SK-N-DZ (cell line): Measurements from ENCODE around the gene SNN.

Source experiments
- DNase-seq: peaks from one replicate; pipeline ENCODE4 v3.0.0-alpha.2; 2015; ENCODE audit warnings: low spot score

Gene SNN

DNA sequence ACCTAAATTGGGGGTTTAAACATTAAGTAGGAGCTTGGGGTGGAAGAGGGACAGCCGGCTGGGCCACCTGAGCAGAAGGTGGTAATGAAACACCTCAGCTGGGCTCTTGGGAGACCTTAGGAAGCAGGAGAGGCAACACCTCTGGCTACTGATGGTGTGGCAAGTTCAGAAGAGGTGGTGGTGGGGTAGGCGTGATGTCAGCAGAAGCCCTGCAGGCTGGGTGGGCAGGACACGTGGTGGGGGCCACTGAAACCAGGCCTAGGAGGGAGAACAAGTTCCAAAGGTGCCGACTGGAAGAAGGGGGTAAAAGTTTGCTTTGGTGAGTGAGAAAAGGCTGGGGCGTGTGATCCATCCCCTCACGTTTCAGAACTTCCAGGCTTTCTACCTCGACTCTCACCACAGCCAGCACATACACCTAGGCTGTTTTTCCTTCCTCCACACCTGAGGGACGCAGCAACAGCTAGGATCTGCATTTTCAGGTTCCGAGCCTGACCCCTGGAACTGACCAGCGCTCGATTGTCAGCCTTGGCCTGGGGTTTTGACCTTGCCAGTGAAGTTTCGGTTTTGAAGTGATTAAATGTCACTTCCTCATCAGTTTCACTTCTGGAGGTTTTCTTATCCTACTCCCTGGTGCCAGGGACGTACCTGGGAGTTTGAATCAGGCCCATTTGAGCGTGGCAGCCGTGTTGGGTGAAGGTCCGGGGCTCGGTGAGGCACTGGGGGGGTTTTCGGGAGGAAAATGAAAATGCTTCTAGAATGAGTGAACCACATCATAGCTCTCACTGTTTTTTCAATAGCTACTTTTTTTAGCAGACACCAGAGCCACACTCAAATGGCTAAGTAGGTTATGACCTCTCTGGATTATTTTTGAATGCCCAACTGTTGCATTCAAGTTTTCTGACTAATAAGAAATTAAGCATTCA is 10.0 kb downstream of the SNN start:
- no peak for DNase-seq

DNA sequence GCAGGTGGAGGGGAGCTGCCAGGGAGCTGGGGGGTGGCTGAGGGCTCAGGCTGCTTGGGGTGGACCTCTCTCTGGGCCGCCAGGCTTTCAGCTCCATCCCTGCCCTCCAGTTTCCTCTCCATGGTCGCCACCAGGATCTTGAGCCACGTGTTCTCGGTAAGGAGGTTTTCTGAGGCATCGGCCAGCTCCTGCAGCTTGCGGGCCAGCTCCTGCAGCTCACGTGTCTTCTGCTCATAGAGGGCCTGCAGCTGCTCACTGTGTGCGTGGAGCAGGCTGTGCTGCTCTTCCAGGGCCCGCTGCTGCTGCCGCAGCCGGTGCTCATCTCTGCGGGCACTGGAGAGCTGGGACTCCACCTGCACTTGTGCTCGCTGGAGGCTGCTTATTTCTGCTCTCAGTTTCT is 11.0 kb downstream of the SNN start:
- DNase-seq: no peak

DNA sequence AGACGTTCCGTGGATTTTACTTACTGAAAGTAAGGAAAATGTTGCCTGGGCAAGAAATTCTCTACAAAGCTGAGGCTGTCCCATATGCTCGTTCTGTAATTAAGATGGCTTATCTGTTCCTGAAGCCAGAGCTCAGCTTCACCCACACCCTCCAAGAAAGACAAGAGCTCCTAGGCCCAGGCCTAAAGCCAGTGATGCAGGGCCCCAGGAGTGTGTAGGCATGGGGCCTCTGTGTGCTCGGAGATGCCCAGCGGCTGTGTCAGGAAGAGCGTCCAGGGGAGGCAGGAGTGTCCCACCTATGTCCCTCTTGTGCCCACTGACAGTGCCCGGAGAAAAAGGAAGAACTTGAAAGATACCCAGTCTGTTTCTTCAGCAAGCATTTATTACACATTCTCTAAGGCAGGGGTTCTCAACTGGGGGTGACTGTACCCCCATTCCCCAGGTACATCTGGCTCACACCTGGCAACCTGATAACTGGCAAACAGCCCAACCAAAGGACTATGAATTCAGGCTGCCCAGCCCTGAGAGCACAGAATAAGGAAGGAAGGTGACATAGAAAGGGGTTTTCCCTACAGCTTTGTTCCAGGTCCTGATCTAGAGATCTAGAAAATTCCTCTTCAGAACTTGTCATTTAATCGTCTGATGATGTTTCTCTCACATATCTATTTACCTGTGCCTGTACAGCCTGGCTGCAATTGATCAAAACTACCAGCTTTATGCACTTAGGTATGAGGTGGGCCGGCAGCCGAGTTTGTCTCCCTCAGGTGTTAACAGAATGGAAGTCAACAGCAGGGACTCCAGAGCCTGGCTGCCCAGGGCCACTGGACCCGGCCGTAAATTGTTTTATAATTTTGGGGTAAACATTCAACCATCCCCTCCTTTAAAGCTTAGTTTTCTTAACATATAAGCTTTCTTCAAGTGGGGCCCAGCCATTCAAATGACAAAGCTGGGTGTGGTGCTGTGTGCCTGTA is 12.0 kb downstream of the SNN start:
- DNase-seq: no peak

GRCh38 chr16:11681556-11681955 is 13.3 kb downstream of the SNN start:
- no peak for DNase-seq

DNA sequence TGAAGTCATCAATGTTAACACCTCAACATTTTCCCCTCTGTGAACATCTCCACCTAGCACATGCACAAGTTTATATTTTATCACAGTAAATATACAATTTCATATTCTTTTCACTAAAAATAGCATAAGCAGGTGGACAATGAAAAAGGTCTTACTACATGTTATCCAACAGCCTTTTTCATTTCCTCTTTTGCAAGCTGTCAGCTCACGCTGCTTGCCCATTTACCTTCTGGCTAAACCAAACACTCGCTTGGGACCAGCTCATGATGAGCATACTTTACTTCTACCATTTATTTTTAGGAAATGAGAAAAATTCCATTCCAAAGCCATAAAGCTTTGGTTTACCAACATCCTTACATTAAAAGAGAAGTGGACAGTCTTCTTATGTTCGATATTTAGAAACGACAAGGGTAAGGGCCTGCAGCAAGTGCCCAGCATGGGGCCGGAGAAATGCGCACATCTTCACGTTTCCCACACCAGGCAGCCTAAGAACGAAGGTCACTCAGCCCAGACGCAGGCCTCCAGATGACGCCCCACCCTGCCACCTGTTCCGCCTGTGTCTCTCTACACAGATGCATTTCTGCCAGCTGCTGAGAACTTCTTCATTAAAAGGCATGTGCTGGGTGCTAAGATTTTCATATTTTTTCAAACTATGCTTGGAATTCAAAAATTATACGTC is 13.9 kb downstream of the SNN start:
- DNase-seq: no peak

GRCh38 chr16:11682655-11683096 is 14.4 kb downstream of the SNN start:
- no peak for DNase-seq

DNA sequence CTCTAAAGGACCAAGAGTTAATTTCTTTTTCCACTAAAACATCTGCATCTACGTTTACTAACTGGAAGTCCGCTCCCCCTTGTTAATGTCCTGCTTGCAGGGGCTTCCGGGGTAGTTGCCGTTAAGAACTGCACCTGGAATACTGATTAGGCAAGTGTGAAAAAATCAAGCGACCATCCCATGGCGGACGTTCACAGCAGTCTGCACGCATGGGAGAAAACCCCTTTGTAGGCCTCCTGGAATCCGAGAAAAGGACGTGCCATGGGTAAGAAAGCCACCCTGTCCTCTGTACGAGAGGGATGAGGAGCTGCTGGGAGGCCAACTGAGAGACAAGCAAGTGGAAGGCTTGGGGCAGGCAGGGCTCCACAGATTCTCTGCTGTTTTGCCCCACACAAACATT is 14.9 kb downstream of the SNN start:
- no peak for DNase-seq

- DNase-seq: no peak
Measured at GRCh38 chr16:11684231-11685025, 16.2 kb downstream of the SNN start.

DNA sequence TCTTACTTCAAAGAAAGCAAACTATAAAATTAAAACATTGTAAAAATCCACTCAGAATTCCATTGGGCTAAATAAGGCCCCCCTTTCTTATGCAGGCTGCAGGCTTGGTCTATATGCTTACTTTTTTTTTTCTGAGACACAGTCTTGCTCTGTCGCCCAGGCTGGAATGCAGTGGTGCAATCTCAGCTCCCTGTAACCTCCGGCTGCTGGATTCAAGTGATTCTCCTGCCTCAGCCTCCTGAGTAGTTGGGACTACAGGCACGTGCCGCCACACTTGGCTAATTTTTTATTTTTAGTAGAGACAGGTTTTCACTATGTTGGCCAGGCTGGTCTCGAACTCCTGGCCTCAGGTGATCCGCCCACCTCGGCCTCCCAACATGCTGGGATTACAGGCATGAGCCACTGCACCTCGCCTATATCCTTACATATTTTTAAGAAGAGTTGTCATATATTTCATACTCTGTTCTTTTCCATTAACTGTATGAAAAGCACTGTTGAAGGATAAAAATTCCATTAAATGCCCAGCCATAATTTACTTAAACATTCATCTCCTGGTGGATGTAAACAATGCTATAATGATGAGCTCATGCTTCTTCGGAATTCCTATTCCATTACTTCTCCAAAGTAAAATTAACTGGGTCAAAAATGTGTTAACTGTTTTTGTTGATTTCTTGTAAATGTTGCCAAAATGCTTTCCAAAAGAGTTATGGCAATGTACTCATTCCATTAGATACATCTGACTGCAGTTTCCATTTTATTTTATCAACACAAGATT is 17.8 kb downstream of the SNN start:
- DNase-seq: no peak

- DNase-seq: no peak
Measured at GRCh38 chr16:11686713-11687380, 18.6 kb downstream of the SNN start.

GRCh38 chr16:11687601-11688519 is 19.6 kb downstream of the SNN start:
- no peak for DNase-seq

GRCh38 chr16:11688520-11688886 is 20.2 kb downstream of the SNN start:
- no peak for DNase-seq

GRCh38 chr16:11689031-11689840 is 21.0 kb downstream of the SNN start:
- no peak for DNase-seq

DNA sequence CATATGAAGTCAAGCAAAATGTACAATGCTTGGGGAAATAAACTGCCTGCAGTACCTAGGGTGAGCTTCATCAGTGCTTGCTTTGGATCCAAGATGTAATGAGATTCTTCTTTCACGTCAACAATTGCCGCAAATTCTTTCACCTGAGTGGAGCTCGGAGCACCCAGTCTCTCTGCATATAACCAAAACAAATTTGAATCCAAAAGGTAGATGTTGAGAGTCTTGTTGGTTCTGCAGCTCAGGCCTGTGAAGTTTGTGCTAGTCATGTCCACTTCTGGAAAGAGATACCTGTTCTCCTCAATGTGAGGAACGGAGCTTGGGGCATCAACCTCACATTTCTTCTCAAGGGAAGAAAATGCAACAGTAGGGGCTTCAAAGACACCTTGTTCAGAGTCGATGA is 23.0 kb downstream of the SNN start:
- no peak for DNase-seq

DNA sequence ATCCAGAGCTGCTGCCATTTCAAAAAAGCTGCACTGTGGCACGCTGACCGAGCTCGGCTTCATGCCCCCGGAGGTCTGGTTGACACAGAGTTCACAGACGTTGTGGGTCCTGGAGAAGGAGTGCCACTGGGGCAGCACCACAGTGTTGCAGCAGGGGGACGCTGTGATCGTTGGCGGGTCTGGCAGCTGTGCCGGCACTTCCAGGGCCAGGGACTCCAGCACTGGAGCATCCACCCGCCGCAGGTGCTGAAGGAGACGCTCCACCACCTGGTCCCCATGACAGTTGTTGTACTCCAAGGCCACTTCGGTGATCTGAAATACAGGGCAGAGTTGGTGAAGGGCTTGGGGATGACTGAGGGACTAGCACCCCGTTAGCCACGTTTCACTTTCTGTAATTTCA is 23.5 kb downstream of the SNN start:
- no peak for DNase-seq

- no peak for DNase-seq
Measured at GRCh38 chr16:11692171-11692570, 23.9 kb downstream of the SNN start.

DNA sequence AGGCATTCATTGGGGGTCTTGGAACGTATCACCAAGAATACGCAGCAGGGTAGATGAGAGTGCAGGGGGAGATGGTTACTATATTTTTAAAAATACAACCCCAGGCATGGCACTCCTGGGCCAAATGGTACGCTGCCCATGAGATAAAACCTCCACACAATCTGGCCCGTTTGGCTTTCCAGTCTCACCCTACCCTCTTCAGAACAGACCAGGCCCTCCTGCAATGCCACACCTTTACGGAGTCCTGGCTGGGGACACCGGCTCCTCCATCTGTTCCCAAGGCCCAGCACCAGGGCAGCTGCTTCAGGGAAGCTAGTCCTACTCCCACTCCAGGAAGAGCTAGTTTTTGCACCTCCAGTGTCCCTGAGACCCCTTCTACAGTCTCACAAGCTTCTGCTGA is 24.4 kb downstream of the SNN start:
- no peak for DNase-seq
